HG02763 (cell line): ENCODE results near the gene CLEC2D.
"Not testable (repeated sequence)": the region's sequence is repeated elsewhere in the genome, so short reads cannot be mapped to it uniquely, and the experiment has no call there.

Experiments used
- ATAC-seq: cut with Tn5 transposase; IDR thresholded peaks from one replicate; pipeline ENCODE4 v1.9.1; 2021; ENCODE audit warnings: mild to moderate bottlenecking, moderate library complexity; ENCODE audit not compliant: unreplicated experiment

The CLEC2D gene

DNA sequence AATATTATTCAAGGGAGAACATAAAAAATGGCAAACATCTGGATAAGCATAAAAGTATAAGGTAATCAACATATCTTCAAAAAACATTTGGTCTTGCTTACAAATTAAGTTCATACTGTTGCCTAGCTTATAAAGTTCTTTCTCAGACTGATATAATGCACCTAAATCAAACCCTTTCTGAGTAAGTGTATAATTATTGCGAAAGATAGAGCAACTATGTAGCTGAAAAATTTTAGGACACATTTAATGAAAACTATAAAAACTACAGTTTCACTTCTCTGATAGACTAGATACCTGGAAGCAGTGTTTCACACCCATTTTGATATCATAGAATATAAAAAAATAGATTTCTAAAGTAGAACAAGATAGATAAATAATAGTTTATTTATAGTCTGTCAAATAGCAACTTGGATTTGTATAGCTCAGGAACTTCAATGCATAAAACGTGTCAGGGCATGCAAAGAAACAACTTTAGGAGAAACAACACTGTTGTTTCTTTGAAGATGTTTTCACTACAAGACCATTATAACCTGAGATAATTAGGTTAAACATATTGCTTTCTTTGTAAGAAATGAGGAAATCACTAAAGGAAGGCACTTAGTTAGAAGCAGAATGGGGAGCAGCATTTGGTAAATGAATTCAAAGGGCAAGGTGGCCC, 55.8 kb downstream of the CLEC2D start:
- no peak for ATAC-seq

DNA sequence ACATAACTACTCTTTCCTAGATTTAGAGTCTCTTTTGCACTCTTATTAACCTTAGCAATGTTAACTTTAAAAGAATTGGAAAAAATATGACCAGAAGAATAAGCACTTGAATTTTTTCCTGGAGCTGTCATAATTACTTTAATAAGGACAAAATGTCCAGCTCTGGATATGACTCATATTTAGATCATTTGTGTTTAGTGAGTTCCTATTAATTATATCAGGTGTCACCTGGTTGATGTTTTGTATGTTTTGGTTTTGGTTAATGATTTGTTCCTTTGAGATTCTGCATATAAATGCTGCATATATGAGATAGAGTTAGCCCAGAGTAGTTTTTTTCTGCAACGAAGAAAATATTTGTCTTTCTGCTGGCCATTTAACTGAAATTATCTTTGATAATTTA, 58.3 kb downstream of the CLEC2D start:
- ATAC-seq, result no peak

DNA sequence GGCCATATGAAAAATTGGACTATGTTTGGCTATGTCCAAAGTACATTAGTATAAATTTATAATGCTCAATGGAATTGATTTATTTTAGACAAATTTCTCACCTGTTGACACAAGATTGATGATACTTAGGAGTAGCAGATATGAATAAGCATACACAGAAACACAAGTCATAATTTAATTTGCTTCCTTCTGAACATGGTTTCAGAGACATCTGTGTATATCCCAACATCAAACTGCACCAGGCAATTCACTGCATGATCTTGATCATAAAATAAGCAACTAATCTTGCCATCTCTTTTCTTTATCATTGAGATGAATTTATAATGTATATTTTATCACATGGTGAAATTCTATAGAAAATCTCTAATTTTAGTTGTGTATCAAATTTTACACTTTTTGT, 59.6 kb downstream of the CLEC2D start:
- ATAC-seq, result no peak

- ATAC-seq, result no peak
Observed at GRCh38 chr12:9730011-9730410, 60.5 kb downstream of the CLEC2D start.

GRCh38 chr12:9730591-9730990, 61.1 kb downstream of the CLEC2D start:
- no peak for ATAC-seq

DNA sequence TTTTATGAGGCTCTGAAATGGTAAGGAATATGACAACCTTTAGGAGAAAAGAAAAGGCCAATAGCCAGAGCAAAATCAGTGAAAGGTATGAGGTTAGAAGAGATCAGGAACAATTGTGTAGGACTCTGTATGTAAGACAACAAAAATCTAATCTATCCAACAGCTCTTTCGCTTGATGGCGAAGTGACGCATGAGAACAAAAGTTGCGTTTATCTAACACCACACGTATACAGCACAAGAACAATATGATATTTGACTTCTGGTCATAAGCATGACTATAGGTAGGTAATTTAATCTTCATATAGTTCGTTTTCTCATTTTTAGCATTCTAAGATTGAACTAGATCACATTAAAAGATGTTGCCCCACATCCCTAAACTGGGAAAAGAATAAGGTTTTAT, 61.9 kb downstream of the CLEC2D start:
- no peak for ATAC-seq

GRCh38 chr12:9731797-9732196, 62.3 kb downstream of the CLEC2D start:
- peak; percentile 35 for ATAC-seq

- no peak for ATAC-seq
Observed at GRCh38 chr12:9732921-9733461, 63.5 kb downstream of the CLEC2D start, which contains the start of gene CLECL1. CLECL1 (minus strand) TSS chr12:9733097.

GRCh38 chr12:9735601-9736000, 66.1 kb downstream of the CLEC2D start:
- ATAC-seq, result no peak

DNA sequence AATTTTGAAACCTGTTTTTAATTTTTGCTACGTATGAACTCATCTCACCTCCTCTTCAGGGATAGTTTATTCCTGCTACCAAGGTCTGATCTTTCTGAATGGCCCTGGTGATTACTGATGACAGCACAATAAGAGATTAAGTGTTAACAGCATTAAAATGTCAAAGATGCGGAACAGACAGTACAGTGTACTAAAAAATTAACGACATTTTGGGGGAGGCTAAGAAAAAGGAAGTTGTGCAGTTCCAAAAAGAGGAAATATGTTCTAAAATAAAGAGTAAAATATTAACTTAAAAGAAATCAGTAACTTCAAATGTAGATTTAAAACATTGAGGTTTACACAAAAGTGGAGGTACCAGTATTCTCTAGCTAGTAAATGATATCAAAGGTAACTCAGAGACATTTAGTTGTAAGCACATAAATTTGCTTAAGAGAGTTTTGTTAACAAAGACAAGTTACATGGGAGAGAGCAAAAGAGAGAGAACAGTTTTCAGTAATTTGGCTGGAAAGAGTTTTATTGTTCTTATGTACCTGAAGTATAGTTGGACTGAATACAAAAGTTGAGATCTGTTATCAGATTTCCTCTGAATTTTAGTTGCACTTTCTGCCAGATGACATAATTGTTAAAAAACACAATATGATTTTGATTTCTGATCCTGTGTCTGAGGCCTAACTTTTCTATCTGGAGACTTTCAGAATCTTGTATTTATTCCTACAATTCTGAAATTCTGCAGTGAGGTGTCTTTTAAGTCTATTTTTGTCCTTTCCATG, 67.6 kb downstream of the CLEC2D start:
- no peak for ATAC-seq

- ATAC-seq, result not testable (repeated sequence)
Observed at GRCh38 chr12:9738905-9739304, 69.4 kb downstream of the CLEC2D start.

- ATAC-seq, result not testable (repeated sequence)
Observed at GRCh38 chr12:9739404-9740105, 70.0 kb downstream of the CLEC2D start.

GRCh38 chr12:9740106-9740750, 70.7 kb downstream of the CLEC2D start:
- no peak for ATAC-seq

GRCh38 chr12:9741726-9742125, 72.2 kb downstream of the CLEC2D start:
- ATAC-seq, result peak; percentile 80

- ATAC-seq, result no peak
Observed at GRCh38 chr12:9742661-9743060, 73.1 kb downstream of the CLEC2D start.

GRCh38 chr12:9745199-9745598, 75.7 kb downstream of the CLEC2D start:
- ATAC-seq, result no peak
